Measurements from ENCODE around the gene PCDH15. TPM values are rescaled to one million over a fixed set of nuclear protein-coding genes. Genes with fewer than 3 reads are reported as not detected.

PCDH15 gene
- total RNA-seq, 1 experiment from 2014 or later = 0.61 TPM

DNA sequence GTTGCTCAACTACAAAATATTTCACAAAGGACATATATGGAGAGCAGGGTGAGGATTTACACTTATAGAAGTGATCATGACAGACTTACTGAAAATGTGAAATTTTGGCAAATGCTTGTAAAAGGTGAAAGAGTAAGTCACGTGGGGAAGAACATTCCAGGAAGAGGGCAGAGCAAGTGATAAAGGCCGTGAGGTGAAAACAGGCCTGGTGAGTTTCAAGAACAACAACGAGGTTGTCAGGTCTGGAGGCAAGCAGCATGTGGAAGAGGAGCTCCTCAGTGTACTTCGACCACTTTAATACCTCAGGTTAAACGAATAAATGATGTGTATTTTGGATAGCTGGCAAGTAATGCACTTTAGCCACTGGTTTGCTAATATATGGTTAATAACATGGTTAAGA, 706.7 kb downstream of the PCDH15 start:
- H3K23me2 ChIP-seq (ENCODE audit: insufficient read length, low read depth, low read length, poor library complexity, severe bottlenecking) = no peaks in the 10 kb centered on the region
- H3K79me2 ChIP-seq (ENCODE audit: insufficient read depth, low read length) = no peaks in the 10 kb centered on the region
- H3K27ac ChIP-seq (ENCODE audit: insufficient read length, low read depth, low read length) = no peak overlapping the region
- no peaks in the 10 kb centered on the region for H3K27me3 Mint-ChIP-seq (ENCODE audit: low read depth)
- no peaks in the 10 kb centered on the region for H3K79me1 ChIP-seq (ENCODE audit: insufficient read depth, low read depth, low read length, poor library complexity, severe bottlenecking)
- H3K27me3 ChIP-seq (ENCODE audit: insufficient read depth, low read length) = no peaks in the 10 kb centered on the region
- no peaks in the 10 kb centered on the region for H3K9me3 Mint-ChIP-seq
- no peaks in the 10 kb centered on the region for H4K20me1 ChIP-seq (ENCODE audit: control insufficient read depth, insufficient read depth, insufficient read length)
- no peak overlapping the region for H4K8ac ChIP-seq (replicated peaks; ENCODE audit: insufficient read length, low read depth, low read length)
- H2BK15ac ChIP-seq (ENCODE audit: low read depth, low read length) = no peak overlapping the region
- H3T11ph ChIP-seq (ENCODE audit: low read length) = no peak overlapping the region
- no peak overlapping the region for H2BK120ac ChIP-seq (ENCODE audit: low read depth, low read length, poor library complexity, severe bottlenecking)
- peak overlapping the region in 1 of 3 experiments; percentile 67; a peak in 1 of 7 replicates for H3K27ac Mint-ChIP-seq
- no peak for DNase-seq
- no peak overlapping the region for H3K4me2 ChIP-seq (ENCODE audit: insufficient read depth, insufficient read length, low read length)
- no peaks in the 10 kb centered on the region for H3K36me3 Mint-ChIP-seq (ENCODE audit: insufficient read depth in 1 of 3, low read depth in 3 of 3)
- no peak overlapping the region for H3K23ac ChIP-seq (ENCODE audit: insufficient read length, low read depth, low read length)
- no peaks in the 10 kb centered on the region for H3K9me3 ChIP-seq (ENCODE audit: control insufficient read depth, low read depth, low read length)
- TF ChIP-seq CTCF (conservative IDR thresholded peaks at IDR 0.05) = no peak
- H3K4me3 Mint-ChIP-seq = no peak overlapping the region
- no peak overlapping the region for H3K9ac ChIP-seq (ENCODE audit: extremely low read depth, insufficient read length, low read length)
- no peak overlapping the region for H2BK5ac ChIP-seq (ENCODE audit: insufficient read length, low read length)
- H2BK12ac ChIP-seq (ENCODE audit: insufficient read length, low read depth, low read length) = no peak overlapping the region
- no peak overlapping the region for H2AK5ac ChIP-seq (ENCODE audit: insufficient read length, low read length)
- H3K4me1 ChIP-seq (ENCODE audit: insufficient read depth, low read length) = no peaks in the 10 kb centered on the region
- no peak overlapping the region for H3K56ac ChIP-seq (ENCODE audit: insufficient read length, low read depth, low read length)
- H3K18ac ChIP-seq (ENCODE audit: insufficient read length, low read depth, low read length) = no peak overlapping the region
- no peak overlapping the region for H2BK20ac ChIP-seq (ENCODE audit: low read depth, low read length, poor library complexity, severe bottlenecking)
- H4K5ac ChIP-seq (ENCODE audit: insufficient read length, low read depth, low read length) = no peak overlapping the region
- H3K14ac ChIP-seq (ENCODE audit: insufficient read depth, low read length) = no peak overlapping the region
- H4K91ac ChIP-seq (ENCODE audit: insufficient read length, low read depth, low read length) = no peak overlapping the region
- peaks cover 3% of the 10 kb centered on the region in 2 experiments; a peak in 2 of 4 replicates for H3K4me1 Mint-ChIP-seq
- H3K4ac ChIP-seq (ENCODE audit: low read depth, low read length) = no peak overlapping the region
- WGBS (ENCODE audit: extremely low coverage, insufficient read length, low lambda C conversion rate) = no CpG with 5 or more reads among the region's 5 CpGs
- no peak overlapping the region for H2AFZ ChIP-seq (ENCODE audit: low read length)

Data from H9 (cell line).